ENCODE measurements around the gene STING1. TPM values are rescaled to one million over a fixed set of nuclear protein-coding genes. Genes with fewer than 3 reads are reported as not detected.

The STING1 gene
- total RNA-seq, 4 donors from 2014 or later = 10.1 to 12.5 (median 10.9) TPM

GRCh38 chr5:139501381-139501780, 18.8 kb upstream of the STING1 start:
- Histone ChIP-seq H3K4me1 (peaks cover 0 to 4% of the 10 kb centered on the region in 2 donors), H3K4me3 (no peak overlapping the region), H3K36me3 (no peaks in the 10 kb centered on the region), H3K27me3 (no peaks in the 10 kb centered on the region), H3K9me3 (no peaks in the 10 kb centered on the region), H3K27ac (no peak overlapping the region)
- intact Hi-C loops (cut with DNase I; ENCODE audit: low total_unique reads) (no loop called here), in situ Hi-C loops (cut with MboI; ENCODE audit: low sequenced_read_pairs in 4 of 4) (no loop called here)
- no peak for DNase-seq
- TF ChIP-seq POLR2A (IDR thresholded peaks at IDR 0.05) (no peak), CTCF (IDR thresholded peaks at IDR 0.05 in 4 of 5, conservative IDR thresholded peaks at IDR 0.05 in 1 of 5) (no peak)
- ATAC-seq = no peak

DNA sequence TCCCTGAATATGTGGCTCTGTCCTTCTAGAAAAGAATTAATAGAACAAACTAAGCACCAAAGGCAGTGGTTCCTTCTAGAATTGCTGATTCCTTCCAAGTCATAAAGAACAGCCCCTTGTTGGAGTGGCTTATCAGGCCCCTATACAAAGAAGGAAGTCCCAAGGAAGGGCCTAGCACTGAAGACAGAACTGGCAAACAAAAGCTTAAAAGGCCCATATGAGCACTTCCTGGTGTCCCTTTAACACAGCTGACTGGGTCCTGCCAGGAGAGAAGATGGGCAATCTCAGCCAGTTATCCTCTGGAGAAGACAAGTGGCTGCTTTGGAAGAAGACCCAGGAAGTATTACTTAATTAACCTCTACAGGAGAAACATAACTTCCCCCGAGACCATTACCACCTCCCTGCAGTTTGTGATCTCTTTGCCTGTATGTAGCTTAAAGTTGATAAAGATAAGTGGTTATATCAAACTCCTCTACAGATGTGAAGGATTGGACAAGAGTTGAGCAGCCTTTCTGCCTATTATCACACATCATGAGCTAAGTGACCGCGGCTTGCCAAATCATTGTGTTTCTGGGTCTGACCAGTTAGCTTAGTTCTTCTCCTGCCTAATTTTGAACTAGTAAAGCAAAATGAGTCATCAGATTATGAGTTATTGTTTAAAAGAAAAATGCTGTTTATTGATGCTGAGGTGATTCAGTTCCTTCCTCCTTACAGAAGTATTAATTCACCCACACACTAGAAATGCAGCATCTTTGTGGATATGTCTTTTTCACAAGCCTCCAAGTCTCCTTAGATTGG, 13.3 kb upstream of the STING1 start:
- H3K4me1 ChIP-seq = peaks cover 0 to 7% of the 10 kb centered on the region in 2 donors
- no peaks in the 10 kb centered on the region for H3K36me3 ChIP-seq
- peak overlapping the region in 3 of 4 donors; percentile 24 to 59 (median 38) for H3K27ac ChIP-seq
- DNase-seq (no peak), ATAC-seq (peak in 1 of 2 donors; percentile 33)
- no peak overlapping the region for H3K4me3 ChIP-seq
- no peaks in the 10 kb centered on the region for H3K27me3 ChIP-seq
- intact Hi-C loops (cut with DNase I; ENCODE audit: low total_unique reads) (no loop called here), in situ Hi-C loops (cut with MboI; ENCODE audit: low sequenced_read_pairs in 4 of 4) (no loop called here)
- no peaks in the 10 kb centered on the region for H3K9me3 ChIP-seq
- TF ChIP-seq CTCF (IDR thresholded peaks at IDR 0.05 in 4 of 5, conservative IDR thresholded peaks at IDR 0.05 in 1 of 5) (no peak), POLR2A (IDR thresholded peaks at IDR 0.05) (no peak)

GRCh38 chr5:139494832-139495231, 12.3 kb upstream of the STING1 start:
- no peaks in the 10 kb centered on the region for H3K9me3 ChIP-seq
- ATAC-seq (no peak), DNase-seq (no peak)
- H3K27ac ChIP-seq = no peak overlapping the region
- H3K36me3 ChIP-seq = no peaks in the 10 kb centered on the region
- no peak overlapping the region for H3K4me3 ChIP-seq
- in situ Hi-C loops (cut with MboI; ENCODE audit: low sequenced_read_pairs in 4 of 4) = no loop called here
- H3K4me1 ChIP-seq = peaks cover 0 to 7% of the 10 kb centered on the region in 2 donors
- TF ChIP-seq CTCF (IDR thresholded peaks at IDR 0.05 in 4 of 5, conservative IDR thresholded peaks at IDR 0.05 in 1 of 5) (no peak), POLR2A (IDR thresholded peaks at IDR 0.05) (no peak)
- intact Hi-C loops (cut with DNase I; ENCODE audit: low total_unique reads) = no loop called here
- H3K27me3 ChIP-seq = no peaks in the 10 kb centered on the region

- Histone ChIP-seq H3K9me3 (no peaks in the 10 kb centered on the region), H3K27ac (no peak overlapping the region), H3K36me3 (no peaks in the 10 kb centered on the region), H3K4me3 (no peak overlapping the region), H3K27me3 (no peaks in the 10 kb centered on the region), H3K4me1 (peaks cover 0 to 7% of the 10 kb centered on the region in 2 donors)
- no peak for ATAC-seq
- DNase-seq = no peak
- intact Hi-C loops (cut with DNase I; ENCODE audit: low total_unique reads) = no loop called here
- in situ Hi-C loops (cut with MboI; ENCODE audit: low sequenced_read_pairs in 4 of 4) = no loop called here
- TF ChIP-seq POLR2A (IDR thresholded peaks at IDR 0.05) (no peak), CTCF (IDR thresholded peaks at IDR 0.05 in 4 of 5, conservative IDR thresholded peaks at IDR 0.05 in 1 of 5) (no peak)
These were observed 11.7 kb upstream of the STING1 start for GRCh38 chr5:139494256-139494655.

Measured in gastrocnemius medialis (tissue), 4 donors.